ENCODE data around the gene CMTM7.

- TF ChIP-seq CREB3 (tag; conservative IDR thresholded peaks at IDR 0.05; ENCODE audit: low read depth) (no peak), CTCF (IDR thresholded peaks at IDR 0.05 in 2 of 3, conservative IDR thresholded peaks at IDR 0.05 in 1 of 3; ENCODE audit: insufficient read depth in 2 of 3, low read depth in 1 of 3, low read length in 3 of 3) (no peak), MYNN (IDR thresholded peaks at IDR 0.05) (no peak), MYNN (CRISPR knock-in tag; IDR thresholded peaks at IDR 0.05) (no peak), DNMT1 (IDR thresholded peaks at IDR 0.05) (no peak)
- TF ChIP-seq, protein P1, sequence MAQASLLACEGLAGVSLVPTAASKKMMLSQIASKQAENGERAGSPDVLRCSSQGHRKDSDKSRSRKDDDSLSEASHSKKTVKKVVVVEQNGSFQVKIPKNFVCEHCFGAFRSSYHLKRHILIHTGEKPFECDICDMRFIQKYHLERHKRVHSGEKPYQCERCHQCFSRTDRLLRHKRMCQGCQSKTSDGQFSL (CRISPR knock-in tag; IDR thresholded peaks at IDR 0.05) = no peak
- TF ChIP-seq, protein P1 (tag; IDR thresholded peaks at IDR 0.05) = no peak
Measured at GRCh38 chr3:32403663-32404062, 12.0 kb downstream of the CMTM7 start.

All from K562 (cell line).